Peyer's patch (tissue), 4 donors: ENCODE measurements around the gene EPS8L1.

Experiments used
- POLR2A ChIP-seq, 2 donors: fragments of 450-650 bp; IDR thresholded peaks; one replicate each; pipeline ENCODE4 v1.5.1; 2017; ENCODE audit warnings: antibody characterized with exemption in 2 of 2, mild to moderate bottlenecking in 2 of 2, moderate library complexity in 2 of 2
- TF ChIP-seq, protein P1 (sequence below), 6 experiments: fragments of 450-650 bp in 4 of 6; fragments of 200-600 bp in 2 of 6; sonication (generic) in 1 of 6; IDR thresholded peaks; one replicate each; pipeline ENCODE4 v1.5.1; 2017 to 2019; ENCODE audit warnings: antibody characterized with exemption in 6 of 6, mild to moderate bottlenecking in 3 of 6, moderate library complexity in 1 of 6

DNA sequence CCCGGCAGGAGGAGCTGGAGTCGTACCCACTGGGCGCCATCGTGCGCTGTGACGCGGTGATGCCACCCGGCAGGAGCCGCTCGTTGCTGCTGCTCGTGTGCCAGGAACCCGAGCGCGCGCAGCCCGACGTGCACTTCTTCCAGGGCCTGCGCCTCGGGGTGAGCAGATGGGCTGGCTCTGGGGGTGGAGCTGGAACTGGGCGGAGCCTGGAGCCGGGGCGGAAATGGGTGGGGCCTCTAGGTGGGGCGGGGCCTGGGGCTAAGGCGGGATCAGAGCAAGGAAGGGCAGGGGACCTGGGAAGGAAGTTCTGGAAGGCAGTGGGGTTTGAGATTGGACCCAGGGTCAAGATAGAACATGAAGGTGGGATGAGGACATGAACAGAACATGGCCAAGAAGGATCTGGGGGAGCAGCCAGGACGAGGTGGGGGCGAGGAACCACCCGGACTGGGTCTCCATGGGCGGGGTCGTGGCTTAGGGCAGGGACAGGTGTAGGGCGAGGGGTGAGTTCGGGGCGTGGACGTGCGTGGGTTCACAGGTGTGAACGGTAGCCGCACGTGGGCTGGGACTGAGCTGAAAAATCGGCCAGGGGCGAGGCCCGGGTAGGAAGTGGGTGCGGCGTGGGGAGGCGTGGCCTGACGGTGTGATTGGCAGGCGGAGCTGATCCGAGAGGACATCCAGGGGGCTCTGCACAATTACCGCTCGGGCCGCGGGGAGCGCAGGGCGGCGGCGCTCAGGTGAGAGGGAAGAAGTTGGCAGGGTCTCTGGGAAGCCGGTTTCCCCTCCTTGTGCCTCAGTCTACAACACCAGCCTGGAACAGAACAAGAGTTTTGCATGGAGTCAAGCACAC is 4.7 kb downstream of the EPS8L1 start:
- TF ChIP-seq POLR2A (IDR thresholded peaks at IDR 0.05) = peak in 1 of 2 donors; percentile 37
- TF ChIP-seq, protein P1, sequence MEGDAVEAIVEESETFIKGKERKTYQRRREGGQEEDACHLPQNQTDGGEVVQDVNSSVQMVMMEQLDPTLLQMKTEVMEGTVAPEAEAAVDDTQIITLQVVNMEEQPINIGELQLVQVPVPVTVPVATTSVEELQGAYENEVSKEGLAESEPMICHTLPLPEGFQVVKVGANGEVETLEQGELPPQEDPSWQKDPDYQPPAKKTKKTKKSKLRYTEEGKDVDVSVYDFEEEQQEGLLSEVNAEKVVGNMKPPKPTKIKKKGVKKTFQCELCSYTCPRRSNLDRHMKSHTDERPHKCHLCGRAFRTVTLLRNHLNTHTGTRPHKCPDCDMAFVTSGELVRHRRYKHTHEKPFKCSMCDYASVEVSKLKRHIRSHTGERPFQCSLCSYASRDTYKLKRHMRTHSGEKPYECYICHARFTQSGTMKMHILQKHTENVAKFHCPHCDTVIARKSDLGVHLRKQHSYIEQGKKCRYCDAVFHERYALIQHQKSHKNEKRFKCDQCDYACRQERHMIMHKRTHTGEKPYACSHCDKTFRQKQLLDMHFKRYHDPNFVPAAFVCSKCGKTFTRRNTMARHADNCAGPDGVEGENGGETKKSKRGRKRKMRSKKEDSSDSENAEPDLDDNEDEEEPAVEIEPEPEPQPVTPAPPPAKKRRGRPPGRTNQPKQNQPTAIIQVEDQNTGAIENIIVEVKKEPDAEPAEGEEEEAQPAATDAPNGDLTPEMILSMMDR (IDR thresholded peaks at IDR 0.05) = no peak
